ENCODE measurements around the gene DLEC1.

Gene DLEC1

GRCh38 chr3:38000965-38001455 is 38.0 kb upstream of the DLEC1 start:
- in situ Hi-C loops (cut with HindIII; ENCODE audit: low sequenced_read_pairs): no loop called here

- in situ Hi-C loops (cut with HindIII; ENCODE audit: low sequenced_read_pairs): no loop called here
These were observed 37.4 kb upstream of the DLEC1 start for GRCh38 chr3:38001456-38002081.

GRCh38 chr3:38002291-38002876 is 36.6 kb upstream of the DLEC1 start:
- in situ Hi-C loops (cut with HindIII; ENCODE audit: low sequenced_read_pairs): no loop called here

- in situ Hi-C loops (cut with HindIII; ENCODE audit: low sequenced_read_pairs): no loop called here
These were observed 36.1 kb upstream of the DLEC1 start for GRCh38 chr3:38002940-38003339.

- in situ Hi-C loops (cut with HindIII; ENCODE audit: low sequenced_read_pairs): no loop called here
These were observed 35.6 kb upstream of the DLEC1 start for GRCh38 chr3:38003371-38003816.

GRCh38 chr3:38003817-38004414 is 35.1 kb upstream of the DLEC1 start:
- in situ Hi-C loops (cut with HindIII; ENCODE audit: low sequenced_read_pairs): no loop called here

- in situ Hi-C loops (cut with HindIII; ENCODE audit: low sequenced_read_pairs): no loop called here
These were observed 34.5 kb upstream of the DLEC1 start for GRCh38 chr3:38004415-38005075.

- in situ Hi-C loops (cut with HindIII; ENCODE audit: low sequenced_read_pairs): no loop called here
These were observed 33.7 kb upstream of the DLEC1 start for GRCh38 chr3:38005076-38006020.

- in situ Hi-C loops (cut with HindIII; ENCODE audit: low sequenced_read_pairs): no loop called here
These were observed 33.0 kb upstream of the DLEC1 start for GRCh38 chr3:38006031-38006430.

GRCh38 chr3:38006445-38006995 is 32.5 kb upstream of the DLEC1 start:
- in situ Hi-C loops (cut with HindIII; ENCODE audit: low sequenced_read_pairs): no loop called here

- in situ Hi-C loops (cut with HindIII; ENCODE audit: low sequenced_read_pairs): no loop called here
These were observed 31.3 kb upstream of the DLEC1 start for GRCh38 chr3:38007754-38008090.

GRCh38 chr3:38008191-38008701 is 30.8 kb upstream of the DLEC1 start:
- in situ Hi-C loops (cut with HindIII; ENCODE audit: low sequenced_read_pairs): no loop called here

GRCh38 chr3:38008971-38009580 is 29.9 kb upstream of the DLEC1 start:
- in situ Hi-C loops (cut with HindIII; ENCODE audit: low sequenced_read_pairs): no loop called here

- in situ Hi-C loops (cut with HindIII; ENCODE audit: low sequenced_read_pairs): no loop called here
These were observed 29.0 kb upstream of the DLEC1 start for GRCh38 chr3:38009807-38010591.

GRCh38 chr3:38011111-38011510 is 27.9 kb upstream of the DLEC1 start:
- in situ Hi-C loops (cut with HindIII; ENCODE audit: low sequenced_read_pairs): no loop called here

GRCh38 chr3:38015485-38015884 is 23.5 kb upstream of the DLEC1 start:
- in situ Hi-C loops (cut with HindIII; ENCODE audit: low sequenced_read_pairs): loop anchor here (5.0 kb wide), 1 partner anchor 48 kb away; no protein-coding TSS in a partner anchor

- in situ Hi-C loops (cut with HindIII; ENCODE audit: low sequenced_read_pairs): loop anchor here (5.0 kb wide), 1 partner anchor 49 kb away; no protein-coding TSS in a partner anchor
These were observed 23.0 kb upstream of the DLEC1 start for GRCh38 chr3:38015984-38016383.

- in situ Hi-C loops (cut with HindIII; ENCODE audit: low sequenced_read_pairs): loop anchor here (5.0 kb wide), 1 partner anchor 49 kb away; no protein-coding TSS in a partner anchor
These were observed 22.6 kb upstream of the DLEC1 start for GRCh38 chr3:38016410-38016809.
